SK-N-SH (cell line): Measurements from ENCODE around the gene AP2A2.

Source experiments
- EZH2phosphoT487 ChIP-seq: fragments of 200-600 bp; sonication (generic); IDR thresholded peaks from 2 replicates; pipeline ENCODE4 v1.6.1; 2017; ENCODE audit warnings: low read depth, mixed run types, mild to moderate bottlenecking, antibody characterized with exemption, moderate library complexity, borderline replicate concordance
- IRF3 ChIP-seq: fragments of 150-350 bp; IDR thresholded peaks from 2 replicates; pipeline ENCODE4 v1.6.1; 2016; ENCODE audit warnings: mild to moderate bottlenecking, low read depth, low read length
- JUND ChIP-seq: IDR thresholded peaks from 2 replicates; pipeline ENCODE4 v1.4.0; 2012
- MAX ChIP-seq: IDR thresholded peaks from 2 replicates; pipeline ENCODE4 v1.4.0; 2012; ENCODE audit warnings: low read depth
- MXI1 ChIP-seq: IDR thresholded peaks from 2 replicates; pipeline ENCODE4 v1.6.1; 2012; ENCODE audit warnings: mild to moderate bottlenecking, low read depth, low read length, improper control_type of control experiment
- REST ChIP-seq: IDR thresholded peaks from 2 replicates; pipeline ENCODE4 v1.6.1; 2012; ENCODE audit warnings: mild to moderate bottlenecking, low read depth, low read length, moderate library complexity
- RFX5 ChIP-seq: IDR thresholded peaks from 2 replicates; pipeline ENCODE4 v1.6.1; 2012; ENCODE audit warnings: mild to moderate bottlenecking, improper control_type of control experiment, low read length
- SMC3 ChIP-seq: IDR thresholded peaks from 2 replicates; pipeline ENCODE4 v1.6.1; 2012; ENCODE audit warnings: low read depth, low read length, improper control_type of control experiment
- TEAD4 ChIP-seq: IDR thresholded peaks from 2 replicates; pipeline ENCODE4 v1.4.0; 2012; ENCODE audit warnings: mild to moderate bottlenecking, borderline replicate concordance; ENCODE audit not compliant: insufficient read depth
- YY1 ChIP-seq: IDR thresholded peaks from 2 replicates; pipeline ENCODE4 v1.4.0; 2012; ENCODE audit warnings: low read depth, mild to moderate bottlenecking
- TF ChIP-seq, protein P1 (sequence below): fragments of 200-600 bp; sonication (generic); IDR thresholded peaks from 2 replicates; pipeline ENCODE4 v1.6.1; 2017; ENCODE audit warnings: antibody characterized with exemption, mild to moderate bottlenecking, moderate library complexity
- TF ChIP-seq, protein P2 (sequence below): IDR thresholded peaks from 2 replicates; pipeline ENCODE4; 2012

DNA sequence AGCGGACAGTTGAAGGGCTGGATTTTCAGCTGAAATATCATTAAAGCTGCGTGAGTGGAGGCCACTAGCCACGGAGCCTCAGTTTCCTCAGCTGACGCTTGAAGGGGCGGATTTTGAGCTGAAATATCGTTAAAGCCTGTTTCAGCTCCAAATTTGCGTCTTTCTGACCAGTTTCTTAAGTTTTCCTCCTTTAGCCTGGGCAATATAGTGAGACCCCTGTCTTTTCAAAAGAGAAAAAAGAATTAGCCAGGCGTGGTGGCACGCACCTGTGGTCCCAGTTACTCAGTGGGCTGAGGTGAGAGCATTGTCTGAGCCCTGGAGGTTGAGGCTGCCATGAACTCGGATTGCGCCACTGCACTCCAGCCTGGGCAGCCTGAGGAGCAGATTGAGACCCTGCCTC, 3.7 kb downstream of the AP2A2 start:
- TF ChIP-seq, protein P1, sequence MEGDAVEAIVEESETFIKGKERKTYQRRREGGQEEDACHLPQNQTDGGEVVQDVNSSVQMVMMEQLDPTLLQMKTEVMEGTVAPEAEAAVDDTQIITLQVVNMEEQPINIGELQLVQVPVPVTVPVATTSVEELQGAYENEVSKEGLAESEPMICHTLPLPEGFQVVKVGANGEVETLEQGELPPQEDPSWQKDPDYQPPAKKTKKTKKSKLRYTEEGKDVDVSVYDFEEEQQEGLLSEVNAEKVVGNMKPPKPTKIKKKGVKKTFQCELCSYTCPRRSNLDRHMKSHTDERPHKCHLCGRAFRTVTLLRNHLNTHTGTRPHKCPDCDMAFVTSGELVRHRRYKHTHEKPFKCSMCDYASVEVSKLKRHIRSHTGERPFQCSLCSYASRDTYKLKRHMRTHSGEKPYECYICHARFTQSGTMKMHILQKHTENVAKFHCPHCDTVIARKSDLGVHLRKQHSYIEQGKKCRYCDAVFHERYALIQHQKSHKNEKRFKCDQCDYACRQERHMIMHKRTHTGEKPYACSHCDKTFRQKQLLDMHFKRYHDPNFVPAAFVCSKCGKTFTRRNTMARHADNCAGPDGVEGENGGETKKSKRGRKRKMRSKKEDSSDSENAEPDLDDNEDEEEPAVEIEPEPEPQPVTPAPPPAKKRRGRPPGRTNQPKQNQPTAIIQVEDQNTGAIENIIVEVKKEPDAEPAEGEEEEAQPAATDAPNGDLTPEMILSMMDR = no peak
- TF ChIP-seq REST = no peak
- no peak for TF ChIP-seq TEAD4
- TF ChIP-seq SMC3 = no peak
- no peak for TF ChIP-seq MAX
- TF ChIP-seq JUND = no peak
- no peak for TF ChIP-seq IRF3
- no peak for TF ChIP-seq MXI1
- no peak for TF ChIP-seq RFX5
- no peak for TF ChIP-seq YY1
- no peak for TF ChIP-seq EZH2phosphoT487
- TF ChIP-seq, protein P2, sequence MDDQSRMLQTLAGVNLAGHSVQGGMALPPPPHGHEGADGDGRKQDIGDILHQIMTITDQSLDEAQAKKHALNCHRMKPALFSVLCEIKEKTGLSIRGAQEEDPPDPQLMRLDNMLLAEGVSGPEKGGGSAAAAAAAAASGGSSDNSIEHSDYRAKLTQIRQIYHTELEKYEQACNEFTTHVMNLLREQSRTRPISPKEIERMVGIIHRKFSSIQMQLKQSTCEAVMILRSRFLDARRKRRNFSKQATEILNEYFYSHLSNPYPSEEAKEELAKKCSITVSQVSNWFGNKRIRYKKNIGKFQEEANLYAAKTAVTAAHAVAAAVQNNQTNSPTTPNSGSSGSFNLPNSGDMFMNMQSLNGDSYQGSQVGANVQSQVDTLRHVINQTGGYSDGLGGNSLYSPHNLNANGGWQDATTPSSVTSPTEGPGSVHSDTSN = no peak
